IMR-90 (cell line): ENCODE results near the gene ZNRD2. TPM values are rescaled to one million over a fixed set of nuclear protein-coding genes. Genes with fewer than 3 reads are reported as not detected.

Experiments used
- ATAC-seq: fragments of 200-7000 bp; cut with Tn5 transposase; 2 replicates; pipeline ENCODE4 v1.9.1; 2020; ENCODE audit warnings: low read depth, mild to moderate bottlenecking, moderate library complexity
- BruUV-seq: library from RNA; stranded (reverse); fragments of 400-500 nt; replicated peaks from 2 replicates; lab custom pipeline; 2021; lab: Mats Ljungman, UMichigan
- CTCF ChIA-PET: fragments of 300-600 bp; formaldehyde crosslinking; extraction: SDS; loops from one replicate; lab custom pipeline; 2021; ENCODE audit warnings: antibody characterized with exemption; lab: Yijun Ruan, JAX
- POLR2A ChIA-PET: fragments of 300-600 bp; sonication (Branson Sonifier 250); formaldehyde crosslinking; loops from one replicate; lab custom pipeline; 2022; ENCODE audit warnings: antibody characterized with exemption; ENCODE audit not compliant: unreplicated experiment; lab: Charles Lee
- DNase-seq: peaks from one replicate; pipeline ENCODE4 v3.0.0; 2013
- H2AFZ ChIP-seq: replicated peaks from 2 replicates; pipeline ENCODE3; 2013; ENCODE audit warnings: low read length, mild to moderate bottlenecking; ENCODE audit not compliant: poor library complexity
- H2AK5ac ChIP-seq: 2 replicates; pipeline ENCODE4 v1.6.1; 2013; ENCODE audit warnings: low read depth, low read length, inconsistent platforms
- H2AK9ac ChIP-seq: replicated peaks from 2 replicates; pipeline ENCODE3; 2013; ENCODE audit warnings: mild to moderate bottlenecking, low read depth, low read length, moderate library complexity; ENCODE audit not compliant: poor library complexity
- H2BK120ac ChIP-seq: 2 replicates; pipeline ENCODE4 v1.6.1; 2013; ENCODE audit warnings: low read depth, low read length, inconsistent platforms
- H2BK15ac ChIP-seq: 3 replicates; pipeline ENCODE4 v1.6.1; 2013; ENCODE audit warnings: low read depth, low read length, inconsistent platforms
- H2BK20ac ChIP-seq: 2 replicates; pipeline ENCODE4 v1.6.1; 2013; ENCODE audit warnings: low read depth, mild to moderate bottlenecking, inconsistent platforms, low read length, moderate library complexity
- H2BK5ac ChIP-seq: 2 replicates; pipeline ENCODE4 v1.6.1; 2013; ENCODE audit warnings: mild to moderate bottlenecking, low read depth, low read length, inconsistent platforms; ENCODE audit not compliant: poor library complexity, severe bottlenecking
- H3K14ac ChIP-seq: replicated peaks from 2 replicates; pipeline ENCODE4 v1.6.1; 2013; ENCODE audit warnings: low read depth, low read length, inconsistent platforms
- H3K18ac ChIP-seq: 2 replicates; pipeline ENCODE4 v1.6.1; 2013; ENCODE audit warnings: low read depth, low read length, control low read depth
- H3K23ac ChIP-seq: 2 replicates; pipeline ENCODE4 v1.6.1; 2013; ENCODE audit warnings: low read depth, low read length, inconsistent platforms
- H3K27ac ChIP-seq: 2 replicates; pipeline ENCODE4 v1.5.1; 2013; ENCODE audit warnings: mild to moderate bottlenecking, control low read depth, low read length; ENCODE audit not compliant: insufficient read depth
- H3K27me3 ChIP-seq: 2 replicates; pipeline ENCODE4 v1.6.1; 2013; ENCODE audit warnings: low read length; ENCODE audit not compliant: control insufficient read depth, insufficient read depth
- H3K36me3 ChIP-seq: 2 replicates; pipeline ENCODE4 v1.6.1; 2013; ENCODE audit warnings: low read length, mixed read lengths; ENCODE audit not compliant: control insufficient read depth, insufficient read depth
- H3K4ac ChIP-seq: 2 replicates; pipeline ENCODE4 v1.6.1; 2013; ENCODE audit warnings: low read depth, low read length, inconsistent platforms
- H3K4me1 ChIP-seq: 2 replicates; pipeline ENCODE4 v1.6.1; 2013; ENCODE audit warnings: low read length, mixed read lengths; ENCODE audit not compliant: control insufficient read depth, insufficient read depth
- H3K4me2 ChIP-seq: 2 replicates; pipeline ENCODE4 v1.6.1; 2013; ENCODE audit warnings: low read depth, mild to moderate bottlenecking, control low read depth, low read length, moderate library complexity
- H3K4me3 ChIP-seq: 2 replicates; pipeline ENCODE4 v1.5.1; 2013; ENCODE audit warnings: low read depth, mild to moderate bottlenecking, control low read depth, low read length, moderate library complexity; ENCODE audit not compliant: insufficient read depth
- H3K56ac ChIP-seq: 2 replicates; pipeline ENCODE4 v1.6.1; 2013; ENCODE audit warnings: low read length, inconsistent platforms; ENCODE audit not compliant: insufficient read depth; ENCODE audit errors: extremely low read depth
- H3K79me1 ChIP-seq, 2 experiments: 2 replicates each; pipeline ENCODE4 v1.6.1; 2013; ENCODE audit warnings: low read length in 2 of 2, inconsistent platforms in 1 of 2, low read depth in 1 of 2
- H3K9ac ChIP-seq: 2 replicates; pipeline ENCODE4 v1.6.1; 2013; ENCODE audit warnings: low read depth, low read length, control low read depth
- H3K9me1 ChIP-seq: 2 replicates; pipeline ENCODE4 v1.6.1; 2013; ENCODE audit warnings: low read length, inconsistent platforms; ENCODE audit not compliant: insufficient read depth
- H3K9me3 ChIP-seq: 2 replicates; pipeline ENCODE4 v1.6.1; 2013; ENCODE audit warnings: low read length; ENCODE audit not compliant: control insufficient read depth, insufficient read depth
- H4K20me1 ChIP-seq: 2 replicates; pipeline ENCODE4 v1.6.1; 2013; ENCODE audit warnings: low read length, inconsistent platforms; ENCODE audit not compliant: insufficient read depth
- H4K5ac ChIP-seq: 2 replicates; pipeline ENCODE4 v1.6.1; 2013; ENCODE audit warnings: mild to moderate bottlenecking, low read depth, low read length, control low read depth
- H4K8ac ChIP-seq, 2 experiments: 2 replicates each; pipeline ENCODE4 v1.6.1; 2013; ENCODE audit warnings: low read depth in 2 of 2, low read length in 2 of 2, control low read depth in 1 of 2, inconsistent platforms in 1 of 2
- H4K91ac ChIP-seq: 2 replicates; pipeline ENCODE4 v1.6.1; 2013; ENCODE audit warnings: low read depth, low read length, inconsistent platforms; ENCODE audit not compliant: insufficient read depth
- BHLHE40 ChIP-seq: fragments of 150-350 bp; IDR thresholded peaks from 2 replicates; pipeline ENCODE4 v1.6.1; 2016; ENCODE audit warnings: mild to moderate bottlenecking, low read depth, low read length
- CHD1 ChIP-seq: IDR thresholded peaks from 2 replicates; pipeline ENCODE4 v1.6.1; 2012; ENCODE audit warnings: low read depth, low read length, improper control_type of control experiment
- FOS ChIP-seq: fragments of 150-350 bp; IDR thresholded peaks from 2 replicates; pipeline ENCODE4 v1.6.1; 2016; ENCODE audit warnings: low read depth, low read length
- MAFK ChIP-seq: IDR thresholded peaks from 2 replicates; pipeline ENCODE4 v1.6.1; 2012; ENCODE audit warnings: low read depth, low read length, improper control_type of control experiment
- POLR2A ChIP-seq: IDR thresholded peaks from 2 replicates; pipeline ENCODE4 v1.6.1; 2012; ENCODE audit warnings: mild to moderate bottlenecking, low read depth, low read length
- RFX5 ChIP-seq: IDR thresholded peaks from 2 replicates; pipeline ENCODE4 v1.8.0; 2012; ENCODE audit warnings: low read depth, mild to moderate bottlenecking, low read length, moderate library complexity
- USF2 ChIP-seq: fragments of 150-350 bp; IDR thresholded peaks from 2 replicates; pipeline ENCODE4 v1.6.1; 2017; ENCODE audit warnings: mild to moderate bottlenecking, antibody characterized with exemption, low read length, low read depth
- WGBS, 2 experiments: methylation state at CpG; one replicate each; pipeline versions ENCODE4 v1.1.5 to v1.1.7; 2013; ENCODE audit warnings: missing lambda C conversion rate in 2 of 2; ENCODE audit not compliant: insufficient read length in 1 of 2; ENCODE audit errors: extremely low coverage in 2 of 2; 5-methylcytosine and 5-hydroxymethylcytosine counted together
- dilution Hi-C: fragments of 300-500 bp; cut with HindIII; formaldehyde crosslinking; loops from one replicate; pipeline ENCODE4 v1.14.3; 2018; ENCODE audit warnings: low sequenced_read_pairs; ENCODE audit not compliant: unreplicated experiment
- in situ Hi-C: fragments of 300-500 bp; cut with MboI; formaldehyde crosslinking; loops from 3 replicates; pipeline ENCODE4 v1.14.3; 2019; ENCODE audit warnings: low sequenced_read_pairs, inconsistent platforms, mixed read lengths
- intact Hi-C: fragments of 100-400 bp; cut with micrococcal nuclease; formaldehyde crosslinking; loops from 2 replicates; pipeline ENCODE4 v1.10.0; 2022
- polyA plus RNA-seq, 3 experiments: library from polyadenylated mRNA; depleted of rRNA; stranded (reverse); fragments of >200 nt; gene quantifications; 2 replicates each; pipeline ENCODE4 v1.2.3, GENCODE V29; 2012; ENCODE audit warnings: low replicate concordance in 1 of 3
- total RNA-seq: library from RNA; depleted of rRNA; stranded (reverse); fragments of >200 nt; gene quantifications from 2 replicates; pipeline ENCODE4 v1.2.3, GENCODE V29; 2012

The ZNRD2 gene
- total and polyA plus RNA-seq, 2 of the 4 experiments (the other 2 are of a cell fraction): 75.6 to 90.3 TPM

DNA sequence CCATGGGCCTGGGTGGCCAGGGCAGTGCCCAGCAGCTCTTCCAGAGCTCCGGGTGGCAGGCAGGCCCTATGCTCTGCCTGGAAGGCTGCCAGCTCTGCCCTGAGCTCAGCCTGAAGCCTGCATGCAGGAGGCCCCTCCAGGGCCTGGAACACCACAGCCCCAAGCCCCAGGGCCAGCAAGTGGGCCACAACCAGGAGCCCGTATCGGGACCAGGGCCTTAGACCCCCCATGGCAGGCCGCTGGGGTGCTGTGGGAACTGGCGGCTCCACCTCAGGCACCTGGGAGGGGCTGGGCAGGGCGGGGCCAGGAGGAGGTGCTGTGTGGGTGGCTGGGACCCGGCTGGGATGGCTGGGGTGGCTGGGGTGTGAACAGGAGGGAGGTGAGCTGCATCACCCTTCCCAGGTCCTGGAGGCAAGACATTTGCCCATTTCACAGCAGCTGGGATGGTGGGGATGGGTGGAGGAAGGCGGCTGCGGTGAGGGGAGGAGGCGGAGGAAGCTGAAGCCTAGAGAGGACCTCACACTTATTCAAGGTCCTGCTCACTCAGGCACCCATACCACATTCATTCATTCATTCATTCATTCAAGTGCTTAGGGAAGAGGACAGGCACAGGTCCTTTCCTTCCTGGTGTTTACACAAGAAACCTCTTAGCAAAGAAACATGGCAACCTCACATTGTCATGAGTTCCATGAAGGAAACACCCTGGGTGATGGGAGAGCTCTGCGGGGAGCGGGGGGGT, 25.4 kb downstream of the ZNRD2 start, which contains the start of gene KCNK7:
KCNK7 (minus strand) TSS at position 258 of the 739 bp plus-strand sequence; CDS start at position 230, 28 bp downstream.
- Histone ChIP-seq H2AK5ac (no peak within 1 kb of the TSS), H3K4me3 (no peak within 1 kb of the TSS), H3K18ac (no peak within 1 kb of the TSS), H2BK5ac (no peak within 1 kb of the TSS), H3K27me3 (no peaks in the 10 kb centered on the region), H3K79me1 (no peaks in the 10 kb centered on the region), H3K36me3 (peaks cover 29% of the 10 kb centered on the region), H4K8ac (no peak within 1 kb of the TSS), H2BK15ac (no peak within 1 kb of the TSS), H3K56ac (no peak within 1 kb of the TSS), H3K9me1 (no peaks in the 10 kb centered on the region), H3K27ac (no peak within 1 kb of the TSS), H4K91ac (no peak within 1 kb of the TSS), H4K20me1 (peaks cover 5% of the 10 kb centered on the region), H2BK120ac (no peak within 1 kb of the TSS), H3K14ac (no peak within 1 kb of the TSS), H2AFZ (peak within 1 kb of the TSS; percentile 58), H4K5ac (no peak within 1 kb of the TSS), H3K4me2 (no peak within 1 kb of the TSS), H3K9ac (no peak within 1 kb of the TSS), H3K9me3 (no peaks in the 10 kb centered on the region), H3K23ac (no peak within 1 kb of the TSS), H2AK9ac (peak within 1 kb of the TSS; percentile 72), H3K4me1 (no peaks in the 10 kb centered on the region), H3K4ac (no peak within 1 kb of the TSS), H2BK20ac (no peak within 1 kb of the TSS)
- dilution Hi-C loops: no loop called here
- peak; percentile 5; the same call in 1 of the 2 replicates for ATAC-seq
- ChIA-PET CTCF (no interaction called here), POLR2A (no interaction called here)
- in situ Hi-C loops: no loop called here
- TF ChIP-seq BHLHE40 (no peak), CHD1 (no peak), POLR2A (0 out of 2 replicates have a peak, but pooled peaks have one; percentile 19), USF2 (no peak), FOS (no peak), MAFK (no peak), RFX5 (no peak)
- intact Hi-C loops: no loop called here
- BruUV-seq: no TSS peak
- 72% methylated on average over 5 of the region's 12 CpGs; no CpG with 5 or more reads in 1 of the 2 experiments for WGBS, 2 experiments
- no peak for DNase-seq
